ENCODE data around the gene PAX8.

DNA sequence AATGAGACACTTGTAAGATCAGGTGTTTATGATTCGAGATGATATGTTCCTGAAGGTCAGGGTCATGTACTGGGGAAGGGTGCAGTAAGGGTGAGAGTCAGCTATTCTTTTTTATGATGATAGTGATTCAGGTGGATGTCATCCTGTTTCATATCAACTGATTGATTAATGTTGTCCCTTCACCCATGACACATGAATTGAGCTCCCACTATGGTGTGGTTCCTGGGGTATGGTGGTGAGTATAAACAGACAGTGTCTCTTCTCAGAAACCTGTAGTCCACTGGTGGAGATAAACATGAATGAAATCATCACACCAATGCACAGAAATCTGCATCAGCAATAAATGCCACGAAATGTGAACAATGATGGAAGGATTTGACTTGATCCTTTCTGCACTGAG lies 37.4 kb upstream of the PAX8 start:
- TF ChIP-seq, protein P1, sequence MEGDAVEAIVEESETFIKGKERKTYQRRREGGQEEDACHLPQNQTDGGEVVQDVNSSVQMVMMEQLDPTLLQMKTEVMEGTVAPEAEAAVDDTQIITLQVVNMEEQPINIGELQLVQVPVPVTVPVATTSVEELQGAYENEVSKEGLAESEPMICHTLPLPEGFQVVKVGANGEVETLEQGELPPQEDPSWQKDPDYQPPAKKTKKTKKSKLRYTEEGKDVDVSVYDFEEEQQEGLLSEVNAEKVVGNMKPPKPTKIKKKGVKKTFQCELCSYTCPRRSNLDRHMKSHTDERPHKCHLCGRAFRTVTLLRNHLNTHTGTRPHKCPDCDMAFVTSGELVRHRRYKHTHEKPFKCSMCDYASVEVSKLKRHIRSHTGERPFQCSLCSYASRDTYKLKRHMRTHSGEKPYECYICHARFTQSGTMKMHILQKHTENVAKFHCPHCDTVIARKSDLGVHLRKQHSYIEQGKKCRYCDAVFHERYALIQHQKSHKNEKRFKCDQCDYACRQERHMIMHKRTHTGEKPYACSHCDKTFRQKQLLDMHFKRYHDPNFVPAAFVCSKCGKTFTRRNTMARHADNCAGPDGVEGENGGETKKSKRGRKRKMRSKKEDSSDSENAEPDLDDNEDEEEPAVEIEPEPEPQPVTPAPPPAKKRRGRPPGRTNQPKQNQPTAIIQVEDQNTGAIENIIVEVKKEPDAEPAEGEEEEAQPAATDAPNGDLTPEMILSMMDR (IDR thresholded peaks at IDR 0.05), result no peak
- TF ChIP-seq EP300 (IDR thresholded peaks at IDR 0.05), result no peak
